GM18519 (cell line): ENCODE results near the gene RAPGEF2.

Source experiments
- ATAC-seq: cut with Tn5 transposase; IDR thresholded peaks from one replicate; pipeline ENCODE4 v1.9.1; 2021; ENCODE audit warnings: mild to moderate bottlenecking, moderate library complexity; ENCODE audit not compliant: unreplicated experiment, low FRiP score

The RAPGEF2 gene

GRCh38 chr4:159269116-159269515, 166.2 kb downstream of the RAPGEF2 start:
- ATAC-seq: no peak

- ATAC-seq: no peak
Measured at GRCh38 chr4:159269956-159270355, 167.1 kb downstream of the RAPGEF2 start.

DNA sequence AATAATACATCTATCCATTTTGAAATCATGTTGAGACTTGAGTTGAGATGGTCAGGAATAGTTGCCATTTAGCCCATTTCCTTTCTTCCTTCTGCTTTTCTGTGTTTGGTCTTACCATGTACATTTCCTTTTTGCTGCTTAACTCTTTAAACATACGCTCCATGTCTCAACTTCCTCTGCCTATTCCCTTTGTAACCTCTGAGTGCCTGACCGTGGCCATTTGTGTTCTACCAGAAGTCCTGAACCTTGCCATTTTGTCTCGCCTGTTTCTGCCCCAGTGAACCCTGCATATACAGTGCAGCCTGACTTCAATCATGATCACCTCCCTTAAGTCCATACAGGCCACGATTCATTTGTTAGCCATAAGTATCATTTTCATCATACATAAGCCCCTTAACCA, 169.0 kb downstream of the RAPGEF2 start:
- ATAC-seq: no peak

DNA sequence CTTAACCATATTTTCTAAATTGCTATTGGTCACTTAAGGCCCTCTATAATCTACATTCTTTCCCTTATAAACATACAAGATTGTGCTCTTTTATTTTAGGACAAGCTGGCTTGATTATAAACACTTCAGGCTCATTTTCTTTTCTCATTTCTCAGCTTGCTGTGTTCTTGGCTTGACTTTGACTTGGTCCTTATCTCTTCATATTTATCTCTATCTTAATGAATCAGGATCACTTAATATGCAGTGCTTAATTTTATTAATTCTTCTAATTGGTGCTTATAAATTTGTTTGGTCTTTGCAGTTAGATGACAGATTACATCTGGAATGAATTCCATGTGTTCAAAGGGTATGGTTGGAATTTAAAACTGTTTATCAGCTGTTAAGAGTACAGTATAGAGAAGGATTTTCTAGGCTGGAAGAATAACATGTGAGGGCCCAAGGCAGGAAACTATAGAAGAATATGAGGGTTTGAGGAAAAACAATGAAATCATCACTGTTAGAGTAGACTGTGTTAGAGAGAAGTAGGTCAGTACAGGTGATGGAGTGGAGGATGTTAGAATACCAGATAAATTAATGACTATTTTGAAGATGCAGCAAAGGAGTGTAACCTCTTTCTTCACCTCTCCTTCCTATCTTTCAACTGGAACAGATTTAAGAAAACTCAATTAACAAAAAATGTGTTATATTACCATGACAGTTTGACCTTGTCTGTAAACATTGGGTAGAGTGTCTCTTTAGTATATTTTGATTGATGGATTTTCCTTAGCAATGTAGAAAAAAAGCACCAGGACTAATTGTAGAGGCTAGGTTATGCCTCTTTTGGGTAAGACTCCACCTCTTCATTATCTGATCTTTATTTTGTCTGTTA, 169.6 kb downstream of the RAPGEF2 start:
- no peak for ATAC-seq

DNA sequence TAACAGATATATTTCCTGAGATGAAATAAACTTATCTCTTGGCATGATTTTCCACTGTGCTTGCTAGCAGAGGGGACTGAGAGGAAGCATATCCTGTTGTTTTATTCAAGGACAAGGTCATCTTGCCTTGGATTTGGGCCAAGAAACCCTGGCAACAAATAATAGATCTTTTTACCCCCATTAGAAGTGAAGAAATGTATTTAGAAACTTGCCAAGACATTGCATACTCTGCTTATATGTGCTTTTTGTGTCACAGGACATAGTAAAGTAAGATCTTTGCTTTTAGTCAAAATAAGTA, 170.2 kb downstream of the RAPGEF2 start:
- no peak for ATAC-seq

DNA sequence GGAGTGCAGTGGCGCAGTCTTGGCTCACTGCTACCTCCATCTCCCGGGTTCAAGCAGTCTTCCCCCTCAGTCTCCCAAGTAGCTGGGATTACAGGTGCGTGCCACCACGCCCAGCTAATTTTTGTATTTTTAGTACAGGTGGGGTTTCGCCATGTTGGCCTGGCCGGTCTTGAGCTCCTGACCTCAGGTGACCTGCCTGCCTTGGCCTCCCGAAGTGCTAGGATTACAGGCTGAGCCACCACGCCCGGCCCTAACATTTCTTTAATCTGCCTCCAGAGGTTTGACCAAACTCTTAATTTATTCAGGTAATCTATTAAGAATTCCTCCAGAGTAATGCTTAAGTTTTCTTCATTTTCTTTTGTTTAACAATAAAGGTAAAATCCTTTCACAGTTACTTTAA, 171.0 kb downstream of the RAPGEF2 start:
- ATAC-seq: no peak

GRCh38 chr4:159278399-159278798, 175.5 kb downstream of the RAPGEF2 start:
- no peak for ATAC-seq

DNA sequence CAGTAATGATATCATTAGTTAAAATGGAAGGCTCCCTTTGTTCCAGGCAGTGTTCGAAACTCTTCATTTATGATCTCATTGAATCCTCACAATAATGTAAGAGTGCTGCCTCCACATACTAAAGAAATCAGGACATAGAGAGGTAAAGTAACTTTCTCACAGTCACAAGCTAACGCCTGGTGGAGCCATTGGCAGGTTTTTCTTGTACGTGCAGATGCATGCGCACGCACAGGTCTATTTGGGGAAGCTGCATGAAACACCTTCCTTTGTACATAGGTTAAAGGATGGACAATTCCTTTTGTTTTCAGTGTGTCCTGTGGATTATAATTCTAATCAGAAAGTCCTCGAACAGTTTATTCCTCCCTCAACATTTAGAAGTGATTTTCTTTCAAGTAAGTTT, 176.2 kb downstream of the RAPGEF2 start:
- ATAC-seq: no peak

- ATAC-seq: no peak
Measured at GRCh38 chr4:159280442-159281172, 177.7 kb downstream of the RAPGEF2 start.

DNA sequence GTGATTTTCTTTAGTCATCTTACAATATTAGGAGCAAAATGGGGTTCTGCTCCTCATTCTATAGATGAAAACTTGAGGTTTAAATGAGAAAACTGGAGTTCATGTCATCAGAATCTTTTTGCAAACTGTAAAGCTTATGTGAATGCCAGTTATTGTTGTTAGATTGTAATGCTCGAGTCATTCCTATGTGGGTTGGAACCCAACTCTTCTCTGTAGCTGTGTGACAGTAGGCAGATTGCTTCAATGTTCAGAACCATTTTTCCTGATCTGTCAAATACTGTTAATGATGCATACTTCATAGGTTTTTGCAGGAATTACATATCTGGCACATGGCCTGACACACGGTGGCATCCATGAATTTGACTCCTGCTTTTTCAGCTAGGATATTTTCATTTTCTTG, 178.9 kb downstream of the RAPGEF2 start:
- no peak for ATAC-seq

DNA sequence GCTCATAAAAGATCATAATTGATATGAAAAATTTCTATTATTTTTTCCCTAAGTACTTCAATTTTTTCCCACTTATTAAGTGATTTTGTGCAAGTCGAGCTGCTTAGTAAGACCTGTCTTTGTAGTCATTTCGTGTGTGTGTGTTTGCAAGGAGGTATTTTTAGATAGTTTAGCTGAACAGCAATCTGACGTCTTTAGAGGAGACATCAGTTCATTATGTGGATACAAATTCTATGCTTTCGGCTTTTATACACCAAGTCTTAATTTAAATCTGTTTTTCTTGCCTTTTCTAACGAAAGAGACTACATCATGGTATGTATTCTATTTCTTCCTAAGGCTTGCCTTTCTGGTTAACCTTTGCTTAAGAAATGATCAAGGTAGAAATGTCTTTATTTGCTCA, 179.4 kb downstream of the RAPGEF2 start:
- no peak for ATAC-seq

DNA sequence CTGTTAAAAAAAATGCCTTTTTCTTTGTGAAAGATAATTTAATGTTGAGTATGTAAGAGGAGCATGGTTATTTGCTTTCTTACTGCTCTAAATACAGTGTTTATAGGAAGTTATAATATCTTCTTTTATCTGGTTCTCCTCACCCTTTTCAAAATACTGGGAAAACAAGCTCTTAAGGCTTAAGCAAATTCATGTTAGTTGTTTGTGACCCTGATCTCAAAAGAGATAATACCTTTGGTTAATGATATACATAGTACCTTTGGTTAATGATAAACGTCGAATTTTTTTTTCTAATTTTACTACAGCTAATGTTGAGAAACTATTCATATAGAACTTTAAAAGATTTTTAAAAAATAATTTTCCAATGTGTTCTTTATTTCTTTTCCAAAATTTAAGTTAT, 180.1 kb downstream of the RAPGEF2 start:
- no peak for ATAC-seq

DNA sequence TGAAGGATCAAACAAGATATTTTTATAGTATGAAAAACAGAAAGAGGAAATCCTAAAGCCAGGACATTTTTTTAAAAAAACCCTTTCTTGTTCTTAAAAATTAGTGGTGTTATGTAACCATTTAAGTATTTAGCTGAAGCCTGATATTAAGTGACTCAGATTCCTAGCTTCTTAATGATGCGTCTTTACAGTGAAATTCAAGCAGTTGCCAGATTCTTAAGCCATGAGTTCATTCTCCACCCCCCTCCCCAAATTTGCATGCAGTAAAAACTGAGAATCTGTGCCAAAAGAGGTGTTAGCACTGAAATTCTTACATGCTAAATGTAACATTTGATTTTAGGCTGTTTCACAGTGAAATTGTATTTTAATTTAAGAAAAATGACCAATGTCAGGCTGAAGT, 180.8 kb downstream of the RAPGEF2 start:
- no peak for ATAC-seq

DNA sequence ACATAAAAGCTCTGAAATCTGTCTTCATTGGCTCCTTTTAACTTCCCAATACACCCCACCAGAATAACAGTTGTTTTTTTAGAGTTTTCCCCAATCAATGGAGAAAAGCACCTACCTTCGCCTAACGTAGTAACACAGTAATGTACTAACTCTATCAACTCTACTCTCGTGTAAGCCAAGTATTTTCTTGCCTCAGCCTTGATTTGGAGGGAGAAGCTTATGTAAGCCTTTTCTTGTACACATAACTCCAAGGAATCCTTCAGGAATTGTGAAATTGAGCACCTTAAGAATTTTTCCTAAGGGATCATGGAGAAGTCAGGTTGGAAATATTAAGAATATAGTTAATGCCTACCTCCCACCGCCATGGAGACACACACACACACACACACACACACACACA, 181.2 kb downstream of the RAPGEF2 start:
- no peak for ATAC-seq

- no peak for ATAC-seq
Measured at GRCh38 chr4:159284733-159285132, 181.9 kb downstream of the RAPGEF2 start.

- ATAC-seq: no peak
Measured at GRCh38 chr4:159287767-159288166, 184.9 kb downstream of the RAPGEF2 start.

DNA sequence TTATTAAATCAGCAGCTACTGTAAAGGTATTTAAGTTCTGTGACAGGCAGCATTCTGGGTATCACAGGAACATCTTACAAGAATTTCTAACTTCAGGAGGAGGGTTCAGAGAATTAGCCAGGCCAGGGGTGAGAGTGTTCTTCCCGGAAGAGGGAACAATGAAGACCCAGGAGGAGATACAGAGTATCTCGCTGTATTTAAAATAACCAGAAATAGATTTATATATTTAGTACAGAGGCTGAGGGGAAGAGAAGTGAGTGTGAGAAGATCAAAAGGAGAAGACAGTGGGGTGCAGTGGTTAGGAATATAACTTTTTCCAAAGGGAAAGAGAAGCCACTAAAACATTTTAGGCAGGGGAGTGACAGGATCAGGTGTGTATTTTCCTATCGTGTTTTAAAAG, 186.8 kb downstream of the RAPGEF2 start:
- no peak for ATAC-seq

- no peak for ATAC-seq
Measured at GRCh38 chr4:159290321-159291030, 187.6 kb downstream of the RAPGEF2 start.

DNA sequence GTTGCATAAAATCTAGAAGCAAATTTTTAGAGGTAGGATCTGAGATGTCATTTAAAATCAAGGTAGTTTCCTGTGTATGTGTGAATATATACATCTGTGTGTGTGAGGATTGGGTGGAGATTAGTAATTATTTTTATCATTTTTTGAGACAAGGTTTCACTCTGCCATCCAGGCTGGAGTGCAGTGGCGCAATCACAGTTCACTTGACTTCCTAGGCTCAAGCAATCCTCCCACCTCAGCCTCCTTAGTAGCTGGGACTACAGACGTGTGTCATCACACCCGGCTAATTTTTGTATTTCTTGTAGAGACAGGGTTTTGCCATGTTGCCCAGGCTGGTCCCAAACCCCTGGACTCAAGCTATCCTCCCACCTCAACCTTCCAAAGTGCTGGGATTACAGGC, 188.3 kb downstream of the RAPGEF2 start:
- ATAC-seq: no peak

DNA sequence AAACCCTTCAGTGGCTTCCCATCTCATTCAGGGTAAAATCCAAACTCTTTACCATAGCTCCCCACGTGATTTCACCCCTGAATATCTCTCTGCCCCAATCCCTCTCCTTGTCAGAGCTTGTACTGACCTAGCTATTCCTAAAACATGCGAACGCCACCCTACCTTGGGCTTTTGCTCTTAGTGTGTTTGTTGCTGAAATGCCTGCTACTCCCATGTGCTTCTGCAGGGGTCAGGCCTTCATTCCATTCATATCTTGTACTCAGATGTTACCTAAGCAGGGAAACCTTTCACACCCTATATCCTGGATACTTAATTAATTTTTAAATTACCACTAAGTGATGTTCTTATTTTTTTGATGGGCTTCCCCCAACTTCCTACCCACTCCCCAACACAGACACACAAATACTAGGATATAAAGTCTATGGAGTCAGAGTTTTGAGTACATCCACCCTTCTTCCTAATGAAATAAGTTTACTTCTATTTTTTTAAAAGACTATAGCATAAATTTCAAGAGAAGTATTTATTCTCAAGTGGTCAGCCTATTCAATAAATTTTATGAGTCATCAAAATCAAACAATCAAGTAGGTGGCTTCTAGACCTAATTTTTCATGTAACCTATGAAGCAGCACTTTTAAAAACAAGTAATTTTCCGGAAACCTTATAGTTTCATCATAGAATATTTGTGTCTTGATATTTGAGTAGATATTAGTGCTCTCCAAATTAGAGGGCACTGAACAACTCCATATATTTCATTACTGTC, 189.4 kb downstream of the RAPGEF2 start:
- ATAC-seq: no peak
